SU-DHL-6 (cell line): Measurements from ENCODE around the gene LRRC74A.

Experiments used
- H2AFZ ChIP-seq: fragments of 200-600 bp; sonication (generic); 2 replicates; pipeline ENCODE4 v1.6.1; 2014; ENCODE audit warnings: low read depth, mild to moderate bottlenecking, moderate library complexity, mixed read lengths, antibody characterized with exemption, low read length; ENCODE audit not compliant: severe bottlenecking
- H3F3A ChIP-seq: fragments of 200-600 bp; shearing (Covaris generic); 2 replicates; pipeline ENCODE4 v1.6.0; 2016; ENCODE audit warnings: antibody characterized with exemption, mild to moderate bottlenecking; ENCODE audit not compliant: insufficient read depth
- H3K27ac ChIP-seq: fragments of 200-600 bp; sonication (generic); 2 replicates; pipeline ENCODE4 v1.5.1; 2016; ENCODE audit warnings: low read depth, mild to moderate bottlenecking, low read length, moderate library complexity, mixed read lengths
- H3K27me3 ChIP-seq: fragments of 200-600 bp; sonication (generic), shearing (Covaris generic); 2 replicates; pipeline ENCODE4 v1.6.0; 2014; ENCODE audit warnings: mild to moderate bottlenecking, low read length
- H3K36me3 ChIP-seq: fragments of 200-600 bp; sonication (generic); 2 replicates; pipeline ENCODE4 v1.6.1; 2014; ENCODE audit warnings: mild to moderate bottlenecking, low read length, mixed read lengths
- H3K4me2 ChIP-seq: fragments of 300-600, 200-600 bp; shearing (Covaris generic), sonication (generic); 2 replicates; pipeline ENCODE4 v1.6.0; 2014; ENCODE audit warnings: low read length, low read depth, mild to moderate bottlenecking; ENCODE audit not compliant: poor library complexity, severe bottlenecking
- H3K4me3 ChIP-seq: fragments of 200-600 bp; sonication (generic); 2 replicates; pipeline ENCODE4 v1.5.1; 2014; ENCODE audit warnings: antibody characterized with exemption, low read length, mild to moderate bottlenecking, mixed read lengths; ENCODE audit not compliant: insufficient read depth, poor library complexity, severe bottlenecking
- H3K79me2 ChIP-seq: fragments of 200-600 bp; sonication (generic); 2 replicates; pipeline ENCODE4 v1.6.1; 2014; ENCODE audit warnings: mild to moderate bottlenecking, low read length, moderate library complexity; ENCODE audit not compliant: insufficient read depth
- H3K9ac ChIP-seq: fragments of 200-600 bp; sonication (generic); 2 replicates; pipeline ENCODE4 v1.7.0; 2014; ENCODE audit warnings: mild to moderate bottlenecking, low read length
- H3K9me2 ChIP-seq: fragments of 200-600 bp; sonication (generic); replicated peaks from 2 replicates; pipeline ENCODE4 v1.6.1; 2014; ENCODE audit warnings: low read length; ENCODE audit not compliant: insufficient read depth
- H3K9me3 ChIP-seq: fragments of 200-600 bp; sonication (generic); 2 replicates; pipeline ENCODE4 v1.6.1; 2014; ENCODE audit warnings: low read length, mixed read lengths; ENCODE audit not compliant: insufficient read depth
- H4K20me1 ChIP-seq: fragments of 200-600 bp; sonication (generic); 2 replicates; pipeline ENCODE4 v1.6.1; 2014; ENCODE audit warnings: low read depth, mild to moderate bottlenecking, antibody characterized with exemption, low read length, moderate library complexity, mixed read lengths
- EZH2phosphoT487 ChIP-seq: fragments of 200-600 bp; sonication (generic), shearing (Covaris generic); conservative IDR thresholded peaks from 2 replicates; pipeline ENCODE4 v1.6.1; 2018; ENCODE audit warnings: mild to moderate bottlenecking, antibody characterized with exemption, low read length, moderate library complexity, mixed read lengths
- TF ChIP-seq, protein P1 (sequence below): fragments of 200-600 bp; sonication (generic); IDR thresholded peaks from one replicate; pipeline ENCODE4 v1.5.1; 2017; ENCODE audit warnings: antibody characterized with exemption, mild to moderate bottlenecking, low read length, moderate library complexity; ENCODE audit not compliant: insufficient read depth, poor library complexity, severe bottlenecking

Gene LRRC74A

DNA sequence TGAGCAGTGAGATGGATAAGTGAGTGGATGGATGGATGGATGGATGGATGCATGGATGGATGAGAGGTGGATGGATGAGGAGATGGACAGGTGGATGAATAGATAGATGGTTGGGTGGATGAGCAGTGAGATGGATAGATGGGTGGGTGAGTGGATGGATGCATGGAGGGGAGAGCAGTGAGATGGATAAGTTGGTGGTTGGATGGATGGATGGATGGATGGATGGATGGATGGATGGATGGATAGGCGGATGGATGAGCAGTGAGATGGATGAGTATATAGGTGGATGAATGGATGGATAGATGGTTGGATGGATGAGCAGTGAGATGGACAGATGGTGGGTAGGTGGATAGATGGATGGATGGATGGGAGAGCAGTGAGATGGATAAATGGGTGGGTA lies 30.6 kb downstream of the LRRC74A start:
- no peak for TF ChIP-seq EZH2phosphoT487
- TF ChIP-seq, protein P1, sequence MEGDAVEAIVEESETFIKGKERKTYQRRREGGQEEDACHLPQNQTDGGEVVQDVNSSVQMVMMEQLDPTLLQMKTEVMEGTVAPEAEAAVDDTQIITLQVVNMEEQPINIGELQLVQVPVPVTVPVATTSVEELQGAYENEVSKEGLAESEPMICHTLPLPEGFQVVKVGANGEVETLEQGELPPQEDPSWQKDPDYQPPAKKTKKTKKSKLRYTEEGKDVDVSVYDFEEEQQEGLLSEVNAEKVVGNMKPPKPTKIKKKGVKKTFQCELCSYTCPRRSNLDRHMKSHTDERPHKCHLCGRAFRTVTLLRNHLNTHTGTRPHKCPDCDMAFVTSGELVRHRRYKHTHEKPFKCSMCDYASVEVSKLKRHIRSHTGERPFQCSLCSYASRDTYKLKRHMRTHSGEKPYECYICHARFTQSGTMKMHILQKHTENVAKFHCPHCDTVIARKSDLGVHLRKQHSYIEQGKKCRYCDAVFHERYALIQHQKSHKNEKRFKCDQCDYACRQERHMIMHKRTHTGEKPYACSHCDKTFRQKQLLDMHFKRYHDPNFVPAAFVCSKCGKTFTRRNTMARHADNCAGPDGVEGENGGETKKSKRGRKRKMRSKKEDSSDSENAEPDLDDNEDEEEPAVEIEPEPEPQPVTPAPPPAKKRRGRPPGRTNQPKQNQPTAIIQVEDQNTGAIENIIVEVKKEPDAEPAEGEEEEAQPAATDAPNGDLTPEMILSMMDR: no peak
- Histone ChIP-seq H4K20me1 (no peaks in the 10 kb centered on the region), H3K4me2 (no peak overlapping the region), H2AFZ (no peak overlapping the region), H3K27ac (no peak overlapping the region), H3K9me3 (no peaks in the 10 kb centered on the region), H3K36me3 (no peaks in the 10 kb centered on the region), H3F3A (no peaks in the 10 kb centered on the region), H3K4me3 (no peak overlapping the region), H3K27me3 (no peaks in the 10 kb centered on the region; the same call in 1 of the 2 replicates), H3K9ac (no peak overlapping the region), H3K79me2 (no peaks in the 10 kb centered on the region), H3K9me2 (no peaks in the 10 kb centered on the region)

- no peaks in the 10 kb centered on the region for H3K27me3 ChIP-seq
- TF ChIP-seq, protein P1: no peak
- TF ChIP-seq EZH2phosphoT487: no peak
- H3K9me3 ChIP-seq: no peaks in the 10 kb centered on the region
- H4K20me1 ChIP-seq: no peaks in the 10 kb centered on the region
- no peak overlapping the region for H3K4me3 ChIP-seq
- no peak overlapping the region for H3K9ac ChIP-seq
- no peaks in the 10 kb centered on the region for H3F3A ChIP-seq
- no peak overlapping the region for H3K27ac ChIP-seq
- no peaks in the 10 kb centered on the region for H3K36me3 ChIP-seq
- no peak overlapping the region for H2AFZ ChIP-seq
- H3K9me2 ChIP-seq: no peaks in the 10 kb centered on the region
- H3K4me2 ChIP-seq: no peak overlapping the region
- H3K79me2 ChIP-seq: no peaks in the 10 kb centered on the region
Measured at GRCh38 chr14:76861574-76862255, 35.5 kb downstream of the LRRC74A start.

- no peak overlapping the region for H3K9ac ChIP-seq
- no peaks in the 10 kb centered on the region for H3K9me3 ChIP-seq
- no peaks in the 10 kb centered on the region for H3K27me3 ChIP-seq
- no peaks in the 10 kb centered on the region for H3K79me2 ChIP-seq
- H3F3A ChIP-seq: no peaks in the 10 kb centered on the region
- no peak for TF ChIP-seq EZH2phosphoT487
- TF ChIP-seq, protein P1: no peak
- no peak overlapping the region for H2AFZ ChIP-seq
- H4K20me1 ChIP-seq: no peaks in the 10 kb centered on the region
- no peaks in the 10 kb centered on the region for H3K36me3 ChIP-seq
- no peak overlapping the region for H3K27ac ChIP-seq
- H3K4me2 ChIP-seq: no peak overlapping the region
- no peak overlapping the region for H3K4me3 ChIP-seq
- H3K9me2 ChIP-seq: no peaks in the 10 kb centered on the region
Measured at GRCh38 chr14:76862546-76863282, 36.5 kb downstream of the LRRC74A start.
